ENCODE measurements around the gene ZNF839. TPM values are rescaled to one million over a fixed set of nuclear protein-coding genes. Genes with fewer than 3 reads are reported as not detected.

Gene ZNF839
- polyA plus RNA-seq, 3 donors, result 0.47 to 17.0 (median 1.7) TPM

- intact Hi-C loops (cut with micrococcal nuclease), result no loop called here
- no peaks in the 10 kb centered on the region for H3K36me3 ChIP-seq (replicated peaks in 1 of 2; ENCODE audit: control insufficient read depth in 1 of 2, insufficient read depth in 2 of 2, low read length in 2 of 2)
- no peak overlapping the region for H3K4me3 ChIP-seq (replicated peaks in 1 of 3; ENCODE audit: low read depth in 2 of 3, low read length in 3 of 3)
- no peaks in the 10 kb centered on the region for H3K36me3 Mint-ChIP-seq
- no peaks in the 10 kb centered on the region for H3K4me1 ChIP-seq (ENCODE audit: control insufficient read depth in 1 of 2, insufficient read depth in 2 of 2, low read length in 2 of 2)
- no peak overlapping the region for H3K9ac ChIP-seq (ENCODE audit: insufficient read depth, low read length, poor library complexity, severe bottlenecking)
- no peak overlapping the region for H3K27ac Mint-ChIP-seq
- H3K4me3 Mint-ChIP-seq, result no peak overlapping the region
- peaks cover 0 to 4% (median 4%) of the 10 kb centered on the region in 3 donors for H3K27me3 Mint-ChIP-seq (ENCODE audit: low read depth in 3 of 3)
- H3K4me1 Mint-ChIP-seq, result no peaks in the 10 kb centered on the region
- H3K9me3 Mint-ChIP-seq, result peaks cover 0 to 3% (median 0%) of the 10 kb centered on the region in 7 donors
- TF ChIP-seq CTCF (IDR thresholded peaks at IDR 0.05), result no peak
- no peak overlapping the region for H2AFZ ChIP-seq (ENCODE audit: insufficient read depth, low read depth, low read length, poor library complexity, severe bottlenecking)
- no peak overlapping the region for H3K4me2 ChIP-seq (replicated peaks; ENCODE audit: extremely low read depth, low read length, poor library complexity, severe bottlenecking)
- no peak overlapping the region for H3K27ac ChIP-seq (ENCODE audit: low read depth in 1 of 2, low read length in 2 of 2)
- no peaks in the 10 kb centered on the region for H3K9me3 ChIP-seq (replicated peaks in 1 of 2; ENCODE audit: control insufficient read depth in 1 of 2, insufficient read depth in 1 of 2, low read length in 2 of 2)
- no peaks in the 10 kb centered on the region for H3K79me2 ChIP-seq (ENCODE audit: insufficient read depth, low read length)
- H3K27me3 ChIP-seq (ENCODE audit: control insufficient read depth in 2 of 2, insufficient read depth in 2 of 2, low read length in 2 of 2), result no peaks in the 10 kb centered on the region
- 100% methylated on average over 1 of the region's 1 CpG for WGBS (ENCODE audit: insufficient coverage)
- H4K20me1 ChIP-seq (ENCODE audit: insufficient read depth, low read length), result no peaks in the 10 kb centered on the region
- no peak for DNase-seq
Observed at GRCh38 chr14:102292441-102292840, 27.1 kb upstream of the ZNF839 start.

GRCh38 chr14:102293781-102294180 is 25.8 kb upstream of the ZNF839 start:
- TF ChIP-seq CTCF (IDR thresholded peaks at IDR 0.05), result no peak
- Histone ChIP-seq H4K20me1 (ENCODE audit: insufficient read depth, low read length) (no peaks in the 10 kb centered on the region), H3K4me2 (replicated peaks; ENCODE audit: extremely low read depth, low read length, poor library complexity, severe bottlenecking) (no peak overlapping the region), H3K27ac (ENCODE audit: low read depth in 1 of 2, low read length in 2 of 2) (no peak overlapping the region), H3K36me3 (replicated peaks in 1 of 2; ENCODE audit: control insufficient read depth in 1 of 2, insufficient read depth in 2 of 2, low read length in 2 of 2) (no peaks in the 10 kb centered on the region), H3K4me3 (replicated peaks in 1 of 3; ENCODE audit: low read depth in 2 of 3, low read length in 3 of 3) (no peak overlapping the region), H3K9me3 (replicated peaks in 1 of 2; ENCODE audit: control insufficient read depth in 1 of 2, insufficient read depth in 1 of 2, low read length in 2 of 2) (no peaks in the 10 kb centered on the region), H3K79me2 (ENCODE audit: insufficient read depth, low read length) (no peaks in the 10 kb centered on the region), H2AFZ (ENCODE audit: insufficient read depth, low read depth, low read length, poor library complexity, severe bottlenecking) (no peak overlapping the region), H3K9ac (ENCODE audit: insufficient read depth, low read length, poor library complexity, severe bottlenecking) (no peak overlapping the region), H3K4me1 (ENCODE audit: control insufficient read depth in 1 of 2, insufficient read depth in 2 of 2, low read length in 2 of 2) (no peaks in the 10 kb centered on the region), H3K27me3 (ENCODE audit: control insufficient read depth in 2 of 2, insufficient read depth in 2 of 2, low read length in 2 of 2) (no peaks in the 10 kb centered on the region)
- peaks cover 0 to 5% (median 4%) of the 10 kb centered on the region in 3 donors for H3K27me3 Mint-ChIP-seq (ENCODE audit: low read depth in 3 of 3)
- intact Hi-C loops (cut with micrococcal nuclease), result no loop called here
- H3K9me3 Mint-ChIP-seq, result peaks cover 0 to 6% (median 4%) of the 10 kb centered on the region in 7 donors
- WGBS (ENCODE audit: insufficient coverage), result 85% methylated on average over 2 of the region's 6 CpGs
- H3K27ac Mint-ChIP-seq, result no peak overlapping the region
- no peak for DNase-seq
- no peaks in the 10 kb centered on the region for H3K36me3 Mint-ChIP-seq
- no peaks in the 10 kb centered on the region for H3K4me1 Mint-ChIP-seq
- H3K4me3 Mint-ChIP-seq, result no peak overlapping the region

Data from CD14-positive monocyte (primary cell).